Ramos (cell line): ENCODE results near the gene SFXN5.
"Not testable (repeated sequence)": the region's sequence is repeated elsewhere in the genome, so short reads cannot be mapped to it uniquely, and the experiment has no call there.

ENCODE experiments used
- in situ Hi-C: fragments of 300-500 bp; cut with MboI; formaldehyde crosslinking; loops from one replicate; pipeline ENCODE4 v1.14.3; 2022; ENCODE audit warnings: low sequenced_read_pairs; ENCODE audit not compliant: unreplicated experiment

Gene SFXN5

DNA sequence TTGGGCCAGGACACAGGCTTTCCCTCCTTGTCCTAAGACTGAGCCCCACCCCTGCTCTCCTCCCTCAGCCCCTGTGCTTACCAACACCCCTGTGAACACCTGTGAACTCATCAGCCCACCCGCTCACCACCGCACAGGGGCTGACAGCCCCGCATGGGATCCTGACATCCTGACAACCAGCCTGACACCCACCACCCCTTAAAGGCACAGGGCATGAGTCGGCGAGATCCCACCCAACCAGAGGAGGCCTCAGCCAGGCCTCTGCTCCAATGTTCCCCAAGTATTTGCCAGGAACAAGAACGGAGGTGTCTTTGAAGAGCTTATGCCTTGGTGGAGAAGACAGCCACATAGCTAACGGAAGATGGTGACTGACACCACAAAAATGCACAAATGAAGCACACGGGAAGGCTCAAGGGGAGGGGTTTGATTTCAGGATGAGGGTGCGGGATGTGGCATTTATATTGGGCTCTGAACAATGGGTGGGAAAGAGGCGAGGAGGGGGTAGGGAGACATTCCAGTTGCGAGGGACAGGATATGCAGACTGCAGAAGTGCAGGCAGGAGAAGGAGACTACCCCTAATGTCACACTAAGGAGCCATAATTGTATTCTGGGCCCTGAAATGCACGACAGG is 30.2 kb upstream of the SFXN5 start:
- in situ Hi-C loops, result no loop called here

DNA sequence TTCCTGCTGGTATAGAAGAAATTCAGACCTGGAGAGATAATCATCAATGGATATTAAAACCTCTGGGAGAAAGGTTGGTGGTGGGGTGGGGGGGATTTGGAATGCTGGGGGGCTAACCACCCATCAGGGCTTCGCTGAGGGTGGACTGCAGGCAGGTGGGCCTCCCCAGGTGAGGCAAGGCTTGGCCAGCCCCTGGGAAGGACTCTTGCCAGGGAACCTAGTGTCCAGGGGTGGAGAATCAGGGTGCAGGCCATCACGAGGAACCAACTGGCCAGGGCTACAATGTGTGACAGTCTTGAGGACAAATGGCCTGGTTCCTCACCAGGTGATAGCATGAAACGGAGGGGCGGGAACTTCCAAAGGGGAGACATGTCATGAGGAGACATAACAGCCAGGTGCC is 29.4 kb upstream of the SFXN5 start:
- in situ Hi-C loops, result no loop called here

DNA sequence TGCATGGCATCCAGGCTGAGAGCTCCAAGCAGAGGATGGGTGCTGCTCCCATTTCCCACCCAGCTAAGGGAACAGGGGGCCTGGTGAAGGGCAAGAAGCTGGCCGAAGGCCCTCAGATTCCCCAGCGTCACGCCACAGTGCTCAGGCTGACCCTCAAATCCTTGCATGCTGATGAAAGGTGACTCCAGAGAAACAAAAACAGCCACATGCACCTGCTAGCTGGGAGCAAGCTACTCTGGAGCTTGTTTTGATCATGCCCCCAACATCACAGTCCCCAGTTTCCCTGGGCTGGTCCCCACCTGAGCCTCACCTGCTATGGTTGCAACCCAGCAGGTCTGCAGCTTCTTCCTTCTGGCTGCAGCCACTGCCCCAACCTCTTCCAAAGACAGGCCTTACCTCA is 28.0 kb upstream of the SFXN5 start:
- in situ Hi-C loops, result no loop called here

DNA sequence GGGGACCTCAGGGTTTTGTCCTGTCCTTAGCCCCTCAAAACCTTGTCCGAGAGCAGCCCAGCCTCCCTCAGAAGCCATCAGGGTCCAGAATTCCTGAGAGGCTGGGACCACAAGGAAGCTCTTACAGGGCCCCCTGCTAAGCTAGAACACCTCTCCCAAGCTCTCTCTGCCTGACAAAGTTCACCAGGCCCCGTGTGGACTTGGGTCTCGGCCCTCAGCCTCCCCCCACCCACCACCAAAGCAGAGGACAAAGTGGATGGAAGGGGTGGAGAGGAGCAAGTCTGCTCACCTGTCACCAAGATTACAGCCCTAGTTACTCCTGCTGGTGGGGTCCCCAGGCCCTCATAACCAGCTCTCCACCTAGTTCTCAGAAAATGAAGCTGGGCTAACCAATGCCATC is 24.4 kb upstream of the SFXN5 start:
- in situ Hi-C loops, result no loop called here

DNA sequence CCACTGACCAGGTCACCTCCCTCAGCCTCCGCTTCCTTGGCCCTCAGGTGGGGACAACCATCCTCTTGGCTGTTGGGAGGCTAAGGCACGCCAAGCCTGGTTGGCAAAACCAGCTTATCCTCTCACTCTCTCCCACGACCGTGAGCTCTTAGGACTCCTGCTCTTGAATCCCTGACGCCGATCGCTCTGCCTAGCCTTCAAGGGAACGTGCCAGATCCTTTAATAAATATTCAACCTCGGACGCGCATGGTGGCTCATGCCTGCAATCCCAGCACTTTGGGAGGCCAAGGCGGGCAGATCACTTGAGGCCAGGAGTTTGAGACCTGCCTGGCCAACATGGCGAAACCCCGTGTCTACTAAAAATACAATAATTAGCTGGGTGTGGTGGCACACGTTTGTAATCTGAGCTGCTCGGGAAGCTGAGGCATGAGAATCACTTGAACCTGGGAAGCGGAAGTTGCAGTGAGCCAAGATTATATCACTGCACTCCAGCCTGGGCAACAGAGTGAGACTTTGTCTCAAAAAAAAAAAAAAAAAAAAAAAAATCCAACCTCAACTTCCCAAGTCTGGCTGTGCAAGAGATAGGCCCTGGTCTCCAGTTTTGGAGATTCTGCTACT is 22.2 kb upstream of the SFXN5 start:
- in situ Hi-C loops, result not testable (repeated sequence)

DNA sequence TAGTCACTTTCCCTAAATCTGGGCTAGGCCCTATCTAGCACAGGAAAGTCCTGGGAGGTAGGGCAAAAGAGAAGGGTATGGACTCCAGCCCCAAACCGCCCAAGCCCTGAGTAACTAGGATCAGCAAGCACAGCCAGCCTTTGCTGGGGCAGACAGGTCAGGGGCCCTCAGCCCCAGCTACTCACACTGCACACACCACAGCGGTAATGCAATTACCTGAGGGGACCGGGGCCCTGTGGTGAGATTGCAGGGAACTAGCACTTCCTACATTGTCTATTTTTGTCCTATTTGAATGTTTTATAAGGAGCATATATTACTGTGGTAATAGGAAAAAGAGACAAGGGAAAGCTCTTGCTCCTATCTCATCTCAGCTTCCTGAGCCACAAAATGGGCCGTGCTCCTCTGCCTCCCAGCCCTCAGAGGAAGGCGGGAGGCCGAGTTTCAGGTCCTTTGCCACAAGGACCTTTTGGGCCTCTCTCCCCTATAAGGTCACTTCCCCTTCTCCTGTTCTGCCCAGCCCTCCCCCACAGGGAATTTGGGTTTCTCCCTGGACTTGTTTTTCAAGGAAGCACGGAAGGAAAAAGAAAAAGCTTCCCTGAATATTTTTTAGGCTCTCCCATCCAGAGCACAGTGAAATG is 20.8 kb upstream of the SFXN5 start:
- in situ Hi-C loops, result no loop called here

DNA sequence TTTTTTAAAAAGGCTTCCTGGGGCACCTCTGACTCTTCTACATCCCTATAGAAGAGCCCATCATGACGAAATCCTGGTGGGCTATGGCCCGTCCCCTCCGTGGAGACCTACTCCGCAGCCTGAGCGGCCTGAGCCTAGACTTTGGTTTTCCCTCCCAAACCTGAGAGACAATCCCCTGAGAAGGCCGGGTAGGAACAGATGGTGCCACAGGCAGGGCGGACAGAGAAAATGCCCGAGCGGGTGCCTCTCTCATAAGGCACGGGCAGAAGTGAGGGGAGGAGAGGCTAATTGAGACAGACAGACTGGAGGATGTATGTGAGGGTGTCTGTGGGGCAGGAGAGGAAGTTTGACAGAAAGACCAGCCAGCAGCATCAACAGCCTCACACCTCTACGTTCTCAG is 20.2 kb upstream of the SFXN5 start:
- in situ Hi-C loops, result no loop called here

DNA sequence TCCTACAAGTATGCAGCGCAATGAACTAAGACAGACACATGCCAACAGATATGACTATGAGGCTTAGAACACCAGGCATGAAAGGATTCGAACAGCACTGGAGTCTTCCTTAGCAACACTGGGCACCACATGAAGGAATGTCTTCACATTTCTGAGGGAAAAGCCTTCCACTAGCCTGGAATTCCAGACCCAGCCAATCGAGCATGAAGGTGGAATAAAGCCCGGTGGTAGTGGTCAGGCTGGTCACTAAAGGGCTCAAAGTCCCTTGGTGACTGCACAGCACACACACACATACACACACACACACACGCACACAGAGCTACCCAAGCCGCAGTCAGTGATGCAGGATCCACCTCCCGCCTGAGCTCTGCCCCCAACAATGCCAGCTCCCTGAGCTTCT is 19.7 kb upstream of the SFXN5 start:
- in situ Hi-C loops, result no loop called here

DNA sequence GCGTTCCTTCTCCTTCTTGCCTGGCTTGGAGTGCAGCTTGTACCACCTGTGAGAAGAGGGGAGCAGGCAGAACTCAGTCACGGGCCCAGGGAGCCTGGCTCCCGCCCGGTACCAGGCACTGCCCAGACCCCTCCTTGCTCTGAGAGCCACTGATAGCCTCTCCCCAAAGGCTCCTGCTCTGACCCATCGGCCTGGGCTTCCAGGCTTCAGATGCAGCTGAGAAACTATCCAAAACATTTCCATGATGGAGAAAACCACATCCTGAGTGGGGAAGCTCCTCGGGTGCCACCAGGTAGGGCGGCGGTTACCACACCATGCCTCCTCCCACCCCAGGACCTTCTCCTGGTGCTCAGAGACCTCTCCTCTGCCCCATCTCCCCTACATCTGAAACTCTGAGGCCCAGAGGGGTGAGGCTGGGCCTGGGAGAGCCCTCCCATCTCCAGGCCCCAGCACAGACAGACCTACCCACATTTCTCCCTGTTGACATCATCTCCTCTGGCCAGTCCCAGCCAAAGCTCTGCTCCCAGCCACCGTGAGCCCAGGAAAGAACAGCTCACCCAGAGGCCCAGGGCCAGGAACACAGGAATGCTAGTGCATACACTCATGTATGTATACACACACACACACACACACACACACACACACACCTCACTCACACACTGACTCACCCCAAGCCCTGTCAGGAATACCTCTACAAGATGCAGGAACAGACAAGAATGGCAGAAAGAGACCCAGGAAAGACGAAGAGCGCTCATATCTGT is 17.9 kb upstream of the SFXN5 start:
- in situ Hi-C loops, result loop anchor here (10.0 kb wide), 1 partner anchor 85 kb away; no protein-coding TSS in a partner anchor

DNA sequence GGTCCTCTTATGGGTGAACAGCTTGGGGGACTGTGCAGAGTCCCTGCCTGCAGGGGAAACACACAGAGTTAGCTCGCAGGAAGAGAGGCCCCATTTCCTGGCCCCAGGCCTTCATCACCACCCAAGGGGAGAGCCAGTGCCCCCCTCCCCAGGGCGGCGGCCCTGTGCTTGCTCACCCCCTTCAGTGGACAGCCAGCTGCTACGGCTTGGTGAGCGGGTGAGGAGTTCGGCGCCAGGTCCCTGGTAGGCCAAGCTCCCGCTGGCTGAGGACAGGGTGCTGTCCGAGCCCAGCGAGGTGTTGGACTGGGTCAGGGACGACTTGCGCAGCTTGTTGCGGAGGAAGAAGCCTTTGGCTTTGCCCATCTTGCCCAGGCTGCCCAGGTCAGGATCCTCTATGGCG is 17.2 kb upstream of the SFXN5 start:
- in situ Hi-C loops, result loop anchor here (10.0 kb wide), 1 partner anchor 86 kb away; no protein-coding TSS in a partner anchor

DNA sequence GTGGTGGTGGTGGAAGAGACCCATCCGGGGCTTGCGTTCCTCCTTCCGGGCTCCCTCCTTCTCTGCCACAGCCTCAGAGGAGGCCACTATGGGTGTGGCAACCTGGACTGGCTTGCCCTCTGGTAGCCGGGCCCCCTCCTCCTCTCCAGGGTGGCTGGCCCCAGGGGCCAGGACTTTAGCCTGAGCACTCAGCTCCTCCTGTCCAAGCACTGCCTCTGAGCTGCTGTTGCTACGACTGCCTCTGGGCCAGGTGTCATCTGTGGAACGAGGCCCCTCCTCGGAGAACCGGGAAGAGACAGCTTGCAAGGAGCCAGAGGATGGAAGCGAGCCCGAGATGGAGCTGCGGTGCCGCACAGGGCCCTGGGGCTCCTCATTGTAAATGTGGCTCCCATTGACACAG is 16.7 kb upstream of the SFXN5 start:
- in situ Hi-C loops, result loop anchor here (10.0 kb wide), 1 partner anchor 87 kb away; no protein-coding TSS in a partner anchor

DNA sequence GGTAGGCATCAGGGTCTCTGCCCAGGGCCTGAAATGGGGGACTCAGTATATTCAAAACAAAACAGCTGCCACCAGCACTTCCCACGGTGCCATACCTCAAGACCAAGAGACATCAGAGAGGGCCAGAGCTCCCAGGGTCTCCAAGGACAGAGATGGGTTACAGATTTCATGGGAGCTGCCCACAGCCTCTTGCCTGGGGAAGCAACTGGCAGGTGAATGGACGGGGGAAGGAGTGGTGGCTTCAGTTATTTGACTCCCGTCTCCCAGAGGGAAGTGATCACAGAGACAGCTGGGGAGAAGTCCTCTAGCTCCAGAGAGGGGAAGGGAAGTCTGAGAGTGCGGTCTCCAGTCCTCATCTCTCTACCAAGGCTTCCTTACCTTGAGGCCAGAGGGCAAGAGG is 15.8 kb upstream of the SFXN5 start:
- in situ Hi-C loops, result loop anchor here (10.0 kb wide), 1 partner anchor 87 kb away; no protein-coding TSS in a partner anchor

DNA sequence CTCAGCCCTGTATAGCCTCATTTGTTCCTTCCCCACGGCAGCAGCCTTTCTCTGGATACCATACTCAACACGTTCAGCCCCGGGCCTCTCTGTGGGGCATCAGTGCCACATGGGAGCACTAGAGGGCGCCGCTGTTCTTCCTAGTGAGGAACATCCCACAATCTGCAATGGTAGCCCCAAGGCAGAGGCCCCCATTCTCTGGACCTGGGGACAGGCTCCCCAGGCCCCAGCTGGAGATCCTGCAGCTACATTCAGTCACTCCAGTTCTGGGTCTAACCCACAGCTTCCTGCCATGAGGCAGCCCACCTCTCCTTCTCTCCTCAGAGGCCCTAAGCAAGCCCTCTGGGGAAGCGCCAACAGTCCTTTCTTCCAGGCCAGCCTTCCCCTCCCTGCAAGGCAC is 14.2 kb upstream of the SFXN5 start:
- in situ Hi-C loops, result loop anchor here (10.0 kb wide), 1 partner anchor 89 kb away; no protein-coding TSS in a partner anchor

DNA sequence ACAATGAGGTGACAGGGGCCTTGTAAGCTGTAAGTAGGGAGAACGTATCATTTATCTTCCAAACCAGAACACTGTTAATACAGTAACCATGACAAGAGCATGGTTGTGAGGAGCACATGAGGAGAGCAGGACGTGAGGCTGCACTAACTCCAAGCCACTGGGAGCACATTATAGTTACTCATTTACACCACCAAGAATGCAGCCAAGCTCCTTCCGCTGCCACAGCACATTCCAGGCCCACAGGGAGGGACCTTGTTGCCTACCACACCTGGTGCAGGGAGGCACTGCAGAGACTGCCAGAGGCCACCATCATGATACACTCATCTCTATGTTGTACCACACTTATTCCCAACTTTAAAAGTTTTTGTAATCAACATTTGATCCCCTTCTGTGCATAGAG is 13.5 kb upstream of the SFXN5 start:
- in situ Hi-C loops, result loop anchor here (10.0 kb wide), 1 partner anchor 90 kb away; no protein-coding TSS in a partner anchor

DNA sequence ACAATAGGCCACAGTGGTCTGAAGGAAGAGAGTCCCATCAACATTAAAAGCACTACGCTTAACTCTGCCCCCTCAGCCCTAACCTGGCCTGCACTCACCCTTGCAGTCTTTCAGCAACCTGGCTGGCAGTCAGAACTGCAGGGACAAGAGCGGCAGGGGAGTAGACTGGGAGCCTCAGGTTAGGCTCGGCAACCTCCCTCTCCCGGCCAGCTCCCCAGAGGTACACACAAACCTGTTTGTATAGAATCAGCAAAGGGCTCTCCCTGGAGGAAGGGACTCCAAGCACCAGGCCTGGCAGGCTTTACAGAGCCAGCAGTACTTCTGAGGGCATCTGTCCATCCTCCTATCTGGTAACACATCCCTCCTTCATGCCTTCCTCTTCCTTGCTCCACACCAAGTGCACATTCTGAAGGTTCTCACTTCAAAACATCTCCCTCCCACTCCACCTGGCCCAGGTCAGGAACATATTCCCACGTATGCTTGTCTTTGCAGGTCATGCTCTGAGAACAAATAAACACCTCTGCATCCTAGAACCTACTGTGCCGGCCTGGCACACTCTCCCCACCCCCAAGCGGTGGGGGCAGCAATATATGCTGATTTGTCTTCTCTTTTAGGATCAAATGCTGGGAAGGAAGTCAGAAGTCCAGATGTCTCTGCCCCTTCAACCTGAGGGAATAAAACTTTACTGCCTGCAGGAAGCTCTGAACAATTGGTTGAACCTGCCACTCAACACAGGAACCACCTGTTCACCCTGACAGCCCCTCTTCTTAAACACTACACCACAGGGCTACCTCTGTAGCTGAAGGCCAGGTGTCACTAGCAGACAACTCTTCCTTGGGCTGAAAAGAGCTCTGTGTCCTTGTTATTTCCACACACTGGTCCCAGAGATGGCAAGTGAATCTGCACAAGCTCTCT is 12.6 kb upstream of the SFXN5 start:
- in situ Hi-C loops, result loop anchor here (10.0 kb wide), 1 partner anchor 91 kb away; no protein-coding TSS in a partner anchor

DNA sequence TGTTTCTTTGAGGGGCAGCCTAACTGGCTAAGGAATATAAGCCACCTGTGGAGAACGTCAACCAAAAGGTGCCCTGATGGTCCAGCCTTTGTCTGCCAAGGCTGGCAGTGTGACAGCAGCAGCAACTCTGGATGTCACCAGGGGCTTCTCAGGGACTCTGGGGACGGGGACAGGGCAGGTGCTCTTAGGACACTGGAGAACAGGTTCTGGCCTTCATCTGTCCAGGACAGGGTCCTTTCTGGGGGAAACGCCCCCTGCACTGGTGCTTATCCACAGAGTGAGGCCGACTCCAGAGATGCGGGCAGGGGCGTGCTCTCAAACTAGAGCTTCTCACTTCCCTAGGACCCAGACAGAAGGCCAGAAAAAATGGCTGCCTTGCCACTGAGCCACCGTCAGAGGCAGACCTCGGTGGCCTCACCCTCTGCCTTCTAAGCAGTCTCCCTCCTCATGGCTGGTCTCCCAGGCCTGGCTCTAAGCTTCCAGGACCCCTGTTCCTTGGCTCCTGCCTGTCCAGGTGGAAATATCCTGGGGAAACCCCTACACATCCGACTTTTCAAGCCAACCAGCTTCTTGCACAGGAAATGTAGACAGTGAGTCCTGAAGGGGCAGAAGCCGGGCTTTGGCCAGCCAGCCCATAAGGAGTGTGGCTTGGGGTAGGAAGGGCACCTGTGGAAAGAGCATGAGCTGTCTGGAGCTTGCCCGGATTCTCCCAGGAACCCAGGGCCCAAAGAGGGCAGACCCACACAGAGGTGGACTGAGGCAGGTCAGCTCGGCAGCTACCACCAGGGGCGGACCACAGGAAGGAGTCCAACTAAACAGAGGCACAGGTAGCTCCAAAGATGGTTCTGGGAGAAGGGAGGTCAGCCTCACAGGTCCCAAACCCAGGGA is 11.3 kb upstream of the SFXN5 start:
- in situ Hi-C loops, result loop anchor here (10.0 kb wide), 1 partner anchor 92 kb away; no protein-coding TSS in a partner anchor

DNA sequence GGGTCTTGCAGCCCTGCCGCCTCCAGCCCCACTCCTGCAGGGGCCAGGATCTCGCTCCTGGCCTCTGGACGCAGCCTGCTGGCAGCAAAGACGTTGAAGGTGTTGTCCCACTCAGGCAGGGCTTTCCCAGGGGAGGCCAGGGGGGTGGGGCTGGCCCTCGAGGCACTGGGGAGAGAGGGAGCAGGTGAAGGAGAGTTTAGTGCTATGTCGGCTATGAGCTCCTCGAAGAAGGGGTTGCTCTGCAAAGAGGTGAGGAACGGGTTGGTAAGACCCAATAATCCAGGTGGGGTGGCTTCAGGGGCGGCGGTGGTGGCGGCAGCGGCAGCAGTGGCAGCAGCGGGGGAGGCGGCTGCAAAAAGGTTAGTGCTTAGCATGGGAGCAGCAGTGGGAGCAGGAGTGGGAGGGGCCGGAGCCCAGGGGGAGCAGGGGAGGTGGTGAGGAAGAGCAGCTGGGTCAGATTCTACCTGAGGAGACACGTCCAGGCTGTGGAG is 9.7 kb upstream of the SFXN5 start:
- in situ Hi-C loops, result loop anchor here (10.0 kb wide), 1 partner anchor 94 kb away; no protein-coding TSS in a partner anchor
